Endothelial cell of umbilical vein (primary cell): ENCODE data around the gene CHD9.

ENCODE experiments used
- CTCF ChIP-seq, 2 donors: IDR thresholded peaks; 1 replicate in 1 of 2; 2 replicates in 1 of 2; pipeline ENCODE4 v1.5.1; 2011; ENCODE audit warnings: low read length in 2 of 2, mild to moderate bottlenecking in 2 of 2, moderate library complexity in 2 of 2, control low read depth in 1 of 2, inconsistent platforms in 1 of 2, low read depth in 1 of 2; ENCODE audit not compliant: insufficient read depth in 1 of 2; ENCODE audit errors: extremely low read depth in 1 of 2
- EZH2 ChIP-seq: IDR thresholded peaks from 2 replicates; pipeline ENCODE4 v1.6.1; 2012; ENCODE audit warnings: borderline replicate concordance, low read depth, mild to moderate bottlenecking, moderate library complexity, low read length, inconsistent platforms; ENCODE audit not compliant: severe bottlenecking
- FOS ChIP-seq: IDR thresholded peaks from 2 replicates; pipeline ENCODE4 v1.6.1; 2011; ENCODE audit warnings: mild to moderate bottlenecking, low read length, moderate library complexity, borderline replicate concordance; ENCODE audit not compliant: insufficient read depth
- GATA2 ChIP-seq: IDR thresholded peaks from 2 replicates; pipeline ENCODE4 v1.7.0; 2011; ENCODE audit warnings: low read depth, mild to moderate bottlenecking, moderate library complexity, mixed read lengths, low read length; ENCODE audit not compliant: insufficient read length, insufficient read depth
- POLR2A ChIP-seq: IDR thresholded peaks from 2 replicates; pipeline ENCODE4 v1.6.1; 2012; ENCODE audit warnings: low read depth, mild to moderate bottlenecking, control low read depth, low read length
- POLR2AphosphoS5 ChIP-seq: IDR thresholded peaks from 2 replicates; pipeline ENCODE4 v1.6.1; 2012; ENCODE audit warnings: low read depth, mild to moderate bottlenecking, control low read depth, low read length, moderate library complexity; ENCODE audit not compliant: insufficient read depth

- no peak for TF ChIP-seq POLR2A
- TF ChIP-seq CTCF (IDR thresholded peaks at IDR 0.05; ENCODE audit: extremely low read depth in 1 of 2, insufficient read depth in 1 of 2, low read depth in 1 of 2, low read length in 2 of 2) = no peak
- no peak for TF ChIP-seq GATA2
- TF ChIP-seq EZH2 = no peak
- TF ChIP-seq POLR2AphosphoS5 = no peak
- no peak for TF ChIP-seq FOS
These were observed 60.3 kb downstream of the CHD9 start for GRCh38 chr16:53115047-53115446.
